ENCODE data around the gene NBEA.

NBEA gene

GRCh38 chr13:35481777-35482176, 539.7 kb downstream of the NBEA start:
- no peak overlapping the region for H3K4me3 ChIP-seq (ENCODE audit: insufficient read depth, low read depth, low read length)
- no peaks in the 10 kb centered on the region for H3K9me3 ChIP-seq (ENCODE audit: control insufficient read depth, low read length)

DNA sequence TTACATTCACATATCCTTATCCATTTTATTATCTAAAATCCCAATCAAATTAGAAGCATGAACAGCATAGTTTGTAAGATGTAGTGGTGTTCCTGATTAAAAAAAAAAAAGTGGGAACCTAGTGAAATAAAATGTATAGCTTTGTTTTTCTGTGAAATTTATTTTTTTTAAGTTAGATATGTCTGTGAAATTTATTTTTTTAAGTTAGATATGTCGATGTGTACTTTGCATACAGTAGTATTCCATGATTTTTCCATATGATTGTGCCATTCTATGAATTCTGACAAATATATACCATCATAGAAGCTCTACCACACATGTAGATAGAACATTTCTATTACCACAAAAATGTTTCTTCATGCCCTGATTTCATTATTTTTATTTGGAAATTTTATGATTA, 540.5 kb downstream of the NBEA start:
- Histone ChIP-seq H3K27ac (ENCODE audit: insufficient read depth, low read depth, low read length, poor library complexity, severe bottlenecking) (no peak overlapping the region), H3K36me3 (ENCODE audit: control insufficient read depth, insufficient read depth, low read length) (no peaks in the 10 kb centered on the region), H3K4me3 (ENCODE audit: insufficient read depth, low read depth, low read length) (no peak overlapping the region), H3K9me3 (ENCODE audit: control insufficient read depth, low read length) (no peaks in the 10 kb centered on the region), H3K27me3 (ENCODE audit: control insufficient read depth, insufficient read depth, low read length, poor library complexity, severe bottlenecking) (peaks cover 33% of the 10 kb centered on the region), H3K4me1 (ENCODE audit: control insufficient read depth, insufficient read depth, low read length) (peaks cover 10% of the 10 kb centered on the region)
- whole genome bisulfite sequencing, 2 experiments, result no CpG with 5 or more reads among the region's 1 CpG

More at GRCh38 chr13:35481777-35482176, 539.7 kb downstream of the NBEA start:
- Histone ChIP-seq H3K27ac (ENCODE audit: insufficient read depth, low read depth, low read length, poor library complexity, severe bottlenecking) (no peak overlapping the region), H3K36me3 (ENCODE audit: control insufficient read depth, insufficient read depth, low read length) (no peaks in the 10 kb centered on the region), H3K27me3 (ENCODE audit: control insufficient read depth, insufficient read depth, low read length, poor library complexity, severe bottlenecking) (peaks cover 41% of the 10 kb centered on the region), H3K4me1 (ENCODE audit: control insufficient read depth, insufficient read depth, low read length) (peaks cover 10% of the 10 kb centered on the region)
- 86 to 100% methylated on average over 1 of the region's 2 CpGs for WGBS, 2 experiments

- no peaks in the 10 kb centered on the region for H3K4me1 ChIP-seq (ENCODE audit: control insufficient read depth, insufficient read depth, low read length)
- H3K9me3 ChIP-seq (ENCODE audit: control insufficient read depth, low read length), result no peaks in the 10 kb centered on the region
- no peak overlapping the region for H3K4me3 ChIP-seq (ENCODE audit: insufficient read depth, low read depth, low read length)
- peaks cover 21% of the 10 kb centered on the region for H3K27me3 ChIP-seq (ENCODE audit: control insufficient read depth, insufficient read depth, low read length, poor library complexity, severe bottlenecking)
- 90 to 100% methylated on average over 1 to 3 of the region's 3 CpGs for WGBS, 2 experiments
- H3K27ac ChIP-seq (ENCODE audit: insufficient read depth, low read depth, low read length, poor library complexity, severe bottlenecking), result no peak overlapping the region
- H3K36me3 ChIP-seq (ENCODE audit: control insufficient read depth, insufficient read depth, low read length), result no peaks in the 10 kb centered on the region
These were observed 541.7 kb downstream of the NBEA start for GRCh38 chr13:35483761-35484160.

GRCh38 chr13:35484384-35484783, 542.3 kb downstream of the NBEA start:
- Histone ChIP-seq H3K4me3 (ENCODE audit: insufficient read depth, low read depth, low read length) (no peak overlapping the region), H3K36me3 (ENCODE audit: control insufficient read depth, insufficient read depth, low read length) (no peaks in the 10 kb centered on the region), H3K4me1 (ENCODE audit: control insufficient read depth, insufficient read depth, low read length) (no peaks in the 10 kb centered on the region), H3K9me3 (ENCODE audit: control insufficient read depth, low read length) (no peaks in the 10 kb centered on the region), H3K27me3 (ENCODE audit: control insufficient read depth, insufficient read depth, low read length, poor library complexity, severe bottlenecking) (peaks cover 15% of the 10 kb centered on the region), H3K27ac (ENCODE audit: insufficient read depth, low read depth, low read length, poor library complexity, severe bottlenecking) (no peak overlapping the region)
- 90% methylated on average over 2 of the region's 2 CpGs for WGBS, 2 experiments

- peaks cover 4% of the 10 kb centered on the region for H3K27me3 ChIP-seq (ENCODE audit: control insufficient read depth, insufficient read depth, low read length, poor library complexity, severe bottlenecking)
These were observed 543.4 kb downstream of the NBEA start for GRCh38 chr13:35485424-35485823.

DNA sequence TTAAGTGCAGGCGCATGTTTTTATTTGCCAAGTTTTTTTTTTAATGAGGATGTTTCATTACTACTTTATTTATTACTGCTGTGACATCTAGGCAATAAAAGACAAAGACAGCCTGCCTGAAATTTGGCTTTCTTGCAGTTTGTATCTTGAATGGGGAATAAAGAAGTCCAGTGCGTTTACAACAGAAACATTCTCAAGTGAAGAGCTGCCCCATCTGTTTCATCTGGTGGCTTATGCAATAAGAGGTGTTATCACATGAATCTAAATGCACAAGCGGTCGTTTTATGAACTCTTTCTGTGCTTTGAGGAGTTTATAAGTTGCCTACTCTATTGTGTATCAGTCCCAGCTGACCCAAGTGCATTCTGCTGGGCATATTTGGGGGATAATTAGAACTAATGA, 547.0 kb downstream of the NBEA start:
- Histone ChIP-seq H3K4me3 (ENCODE audit: insufficient read depth, low read depth, low read length) (no peak overlapping the region), H3K4me1 (ENCODE audit: control insufficient read depth, insufficient read depth, low read length) (no peaks in the 10 kb centered on the region), H3K27ac (ENCODE audit: insufficient read depth, low read depth, low read length, poor library complexity, severe bottlenecking) (no peak overlapping the region), H3K36me3 (ENCODE audit: control insufficient read depth, insufficient read depth, low read length) (no peaks in the 10 kb centered on the region), H3K27me3 (ENCODE audit: control insufficient read depth, insufficient read depth, low read length, poor library complexity, severe bottlenecking) (no peaks in the 10 kb centered on the region), H3K9me3 (ENCODE audit: control insufficient read depth, low read length) (no peaks in the 10 kb centered on the region)
- 95 to 100% methylated on average over 3 to 4 of the region's 4 CpGs for WGBS, 2 experiments

More at GRCh38 chr13:35485424-35485823, 543.4 kb downstream of the NBEA start:
- Histone ChIP-seq H3K4me1 (ENCODE audit: control insufficient read depth, insufficient read depth, low read length) (no peaks in the 10 kb centered on the region), H3K27ac (ENCODE audit: insufficient read depth, low read depth, low read length, poor library complexity, severe bottlenecking) (no peak overlapping the region), H3K4me3 (ENCODE audit: insufficient read depth, low read depth, low read length) (no peak overlapping the region), H3K9me3 (ENCODE audit: control insufficient read depth, low read length) (no peaks in the 10 kb centered on the region), H3K36me3 (ENCODE audit: control insufficient read depth, insufficient read depth, low read length) (no peaks in the 10 kb centered on the region)
- WGBS, 2 experiments, result 85 to 98% methylated on average over 2 to 3 of the region's 3 CpGs

DNA sequence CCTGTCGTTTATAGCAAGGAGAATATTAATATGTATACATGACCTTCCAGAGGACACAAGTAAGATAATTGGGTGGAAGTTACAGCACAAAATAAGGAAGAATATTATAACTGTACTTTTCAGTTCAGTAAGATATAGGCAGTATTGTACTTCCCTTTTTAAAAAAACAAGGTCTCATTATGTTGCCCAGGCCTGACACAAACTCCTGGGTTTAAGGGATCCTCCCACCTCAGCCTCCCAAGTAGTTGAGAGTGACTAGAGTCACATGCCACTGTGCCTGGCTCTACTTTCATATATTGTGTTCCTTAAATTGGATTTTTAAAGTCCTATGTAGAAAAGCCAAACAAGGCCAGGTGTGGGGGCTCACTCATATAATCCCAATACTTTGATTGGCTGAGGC, 553.9 kb downstream of the NBEA start:
- Histone ChIP-seq H3K4me1 (ENCODE audit: control insufficient read depth, insufficient read depth, low read length) (peaks cover 20% of the 10 kb centered on the region), H3K9me3 (ENCODE audit: control insufficient read depth, low read length) (no peaks in the 10 kb centered on the region), H3K27me3 (ENCODE audit: control insufficient read depth, insufficient read depth, low read length, poor library complexity, severe bottlenecking) (no peaks in the 10 kb centered on the region), H3K4me3 (ENCODE audit: insufficient read depth, low read depth, low read length) (no peak overlapping the region), H3K36me3 (ENCODE audit: control insufficient read depth, insufficient read depth, low read length) (no peaks in the 10 kb centered on the region), H3K27ac (ENCODE audit: insufficient read depth, low read depth, low read length, poor library complexity, severe bottlenecking) (no peak overlapping the region)
- 100% methylated on average over 1 of the region's 1 CpG for WGBS, 2 experiments

DNA sequence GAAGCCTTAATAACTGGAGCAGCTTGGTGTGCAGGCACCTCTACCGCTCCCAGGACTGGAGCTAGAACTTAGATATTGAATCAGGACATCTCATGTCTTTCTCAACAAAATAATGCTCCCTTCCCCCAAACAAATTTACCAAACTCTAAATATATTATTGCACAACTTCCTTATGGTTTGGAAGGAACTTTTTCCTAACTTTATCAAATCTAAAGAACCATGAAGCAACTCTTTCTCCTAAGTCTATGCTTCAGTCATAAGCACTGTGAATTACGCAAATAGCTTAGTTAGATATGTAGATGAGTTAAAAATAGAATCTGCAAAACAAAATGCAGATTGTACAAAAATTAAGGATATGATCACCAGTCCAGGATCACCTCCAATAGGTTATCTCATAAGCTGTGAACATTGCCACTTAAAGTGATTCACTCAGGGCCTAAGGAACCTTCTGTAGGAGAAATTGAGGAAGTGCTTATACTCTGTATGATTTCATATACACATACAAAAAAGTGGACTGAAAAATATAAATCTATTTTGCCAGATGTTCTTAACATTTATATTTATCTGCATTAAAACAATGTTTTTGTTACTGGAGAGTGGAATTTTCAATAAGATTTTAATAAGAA, 554.8 kb downstream of the NBEA start:
- 91 to 95% methylated on average over 1 to 2 of the region's 2 CpGs for WGBS, 2 experiments
- Histone ChIP-seq H3K4me3 (ENCODE audit: insufficient read depth, low read depth, low read length) (no peak overlapping the region), H3K27ac (ENCODE audit: insufficient read depth, low read depth, low read length, poor library complexity, severe bottlenecking) (no peak overlapping the region), H3K36me3 (ENCODE audit: control insufficient read depth, insufficient read depth, low read length) (no peaks in the 10 kb centered on the region), H3K9me3 (ENCODE audit: control insufficient read depth, low read length) (no peaks in the 10 kb centered on the region), H3K27me3 (ENCODE audit: control insufficient read depth, insufficient read depth, low read length, poor library complexity, severe bottlenecking) (no peaks in the 10 kb centered on the region), H3K4me1 (ENCODE audit: control insufficient read depth, insufficient read depth, low read length) (peaks cover 25% of the 10 kb centered on the region)

DNA sequence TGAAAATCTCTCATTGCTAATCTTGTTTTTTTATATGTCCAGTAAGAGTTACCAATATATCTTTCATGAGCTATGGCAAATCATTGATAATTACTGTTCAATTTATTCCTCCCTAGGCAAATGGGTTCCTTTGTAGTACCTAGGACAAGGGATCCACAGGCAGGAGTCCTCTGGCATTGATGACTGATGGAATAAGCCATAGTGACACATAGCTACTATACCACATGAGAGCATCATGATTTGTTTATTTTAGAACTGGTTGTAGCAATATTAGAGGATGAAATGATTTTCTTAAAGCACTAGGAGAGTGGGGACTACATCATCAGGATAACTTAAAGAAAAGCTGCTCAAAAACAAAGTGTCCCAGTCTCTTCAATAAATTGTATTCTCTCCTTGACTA, 556.2 kb downstream of the NBEA start:
- H3K27ac ChIP-seq (ENCODE audit: insufficient read depth, low read depth, low read length, poor library complexity, severe bottlenecking), result no peak overlapping the region
- H3K27me3 ChIP-seq (ENCODE audit: control insufficient read depth, insufficient read depth, low read length, poor library complexity, severe bottlenecking), result no peaks in the 10 kb centered on the region
- no peaks in the 10 kb centered on the region for H3K36me3 ChIP-seq (ENCODE audit: control insufficient read depth, insufficient read depth, low read length)
- peaks cover 25% of the 10 kb centered on the region for H3K4me1 ChIP-seq (ENCODE audit: control insufficient read depth, insufficient read depth, low read length)
- H3K4me3 ChIP-seq (ENCODE audit: insufficient read depth, low read depth, low read length), result no peak overlapping the region
- H3K9me3 ChIP-seq (ENCODE audit: control insufficient read depth, low read length), result no peaks in the 10 kb centered on the region

GRCh38 chr13:35499196-35499662, 557.2 kb downstream of the NBEA start:
- 69 to 86% methylated on average over 2 of the region's 2 CpGs for WGBS, 2 experiments
- peaks cover 25% of the 10 kb centered on the region for H3K4me1 ChIP-seq (ENCODE audit: control insufficient read depth, insufficient read depth, low read length)
- H3K4me3 ChIP-seq (ENCODE audit: insufficient read depth, low read depth, low read length), result no peak overlapping the region
- H3K9me3 ChIP-seq (ENCODE audit: control insufficient read depth, low read length), result no peaks in the 10 kb centered on the region
- no peaks in the 10 kb centered on the region for H3K27me3 ChIP-seq (ENCODE audit: control insufficient read depth, insufficient read depth, low read length, poor library complexity, severe bottlenecking)
- H3K27ac ChIP-seq (ENCODE audit: insufficient read depth, low read depth, low read length, poor library complexity, severe bottlenecking), result no peak overlapping the region
- H3K36me3 ChIP-seq (ENCODE audit: control insufficient read depth, insufficient read depth, low read length), result no peaks in the 10 kb centered on the region

- Histone ChIP-seq H3K27me3 (ENCODE audit: control insufficient read depth, insufficient read depth, low read length, poor library complexity, severe bottlenecking) (no peaks in the 10 kb centered on the region), H3K27ac (ENCODE audit: insufficient read depth, low read depth, low read length, poor library complexity, severe bottlenecking) (peak overlapping the region; percentile 47), H3K9me3 (ENCODE audit: control insufficient read depth, low read length) (no peaks in the 10 kb centered on the region), H3K4me1 (ENCODE audit: control insufficient read depth, insufficient read depth, low read length) (peaks cover 25% of the 10 kb centered on the region), H3K36me3 (ENCODE audit: control insufficient read depth, insufficient read depth, low read length) (no peaks in the 10 kb centered on the region), H3K4me3 (ENCODE audit: insufficient read depth, low read depth, low read length) (no peak overlapping the region)
- WGBS, 2 experiments, result 84 to 87% methylated on average over 4 of the region's 4 CpGs
These were observed 557.6 kb downstream of the NBEA start for GRCh38 chr13:35499676-35500075.
